WERI-Rb-1 (cell line): ENCODE data around the gene MXRA5.

Experiments used
- DNase-seq: peaks from one replicate; pipeline ENCODE4 v3.0.0-alpha.2; 2020
- H3K27ac ChIP-seq: fragments of 250-450 bp; sonication (Bioruptor Pico); 2 replicates; pipeline ENCODE4 v1.5.1; 2020; ENCODE audit warnings: mild to moderate bottlenecking, moderate library complexity
- H3K27me3 ChIP-seq: fragments of 250-450 bp; sonication (Bioruptor Pico); 2 replicates; pipeline ENCODE4 v1.5.1; 2021; ENCODE audit warnings: mild to moderate bottlenecking, low read depth, moderate library complexity; ENCODE audit not compliant: insufficient read depth, severe bottlenecking
- H3K36me3 ChIP-seq: fragments of 250-450 bp; sonication (Bioruptor Pico); 2 replicates; pipeline ENCODE4 v1.5.1; 2020; ENCODE audit warnings: mild to moderate bottlenecking, moderate library complexity
- H3K4me3 ChIP-seq: 2 replicates; pipeline ENCODE4 v1.5.1; 2011; ENCODE audit warnings: low read depth, mild to moderate bottlenecking, control low read depth, low read length
- H3K9me3 ChIP-seq: fragments of 250-450 bp; sonication (Bioruptor Pico); 2 replicates; pipeline ENCODE4 v1.5.1; 2021; ENCODE audit warnings: mild to moderate bottlenecking, moderate library complexity; ENCODE audit not compliant: severe bottlenecking
- TF ChIP-seq, protein P1 (sequence below): IDR thresholded peaks from 2 replicates; pipeline ENCODE4 v1.5.1; 2011; ENCODE audit warnings: low read depth, mild to moderate bottlenecking, control low read depth, inconsistent platforms, low read length

The MXRA5 gene

DNA sequence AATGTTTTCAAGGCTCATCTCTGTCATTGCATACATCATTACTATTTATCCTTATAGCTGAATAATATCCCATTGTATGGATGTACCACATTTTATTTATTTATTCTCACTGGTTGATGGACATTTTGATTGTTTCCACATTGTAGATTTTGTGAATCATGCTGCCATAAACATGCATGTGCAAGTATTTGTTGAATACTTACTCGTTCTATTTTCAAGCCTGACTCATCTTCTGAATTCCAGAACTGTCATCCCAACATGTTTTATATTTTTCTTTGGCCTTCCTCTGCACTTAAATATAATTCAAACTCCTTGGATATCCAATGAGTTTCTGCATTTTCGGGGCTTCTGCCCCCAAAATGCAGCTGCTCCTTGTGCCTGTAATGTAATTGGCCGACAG is 77.6 kb downstream of the MXRA5 start:
- H3K36me3 ChIP-seq = no peaks in the 10 kb centered on the region
- no peak for DNase-seq
- H3K4me3 ChIP-seq = no peak overlapping the region
- TF ChIP-seq, protein P1, sequence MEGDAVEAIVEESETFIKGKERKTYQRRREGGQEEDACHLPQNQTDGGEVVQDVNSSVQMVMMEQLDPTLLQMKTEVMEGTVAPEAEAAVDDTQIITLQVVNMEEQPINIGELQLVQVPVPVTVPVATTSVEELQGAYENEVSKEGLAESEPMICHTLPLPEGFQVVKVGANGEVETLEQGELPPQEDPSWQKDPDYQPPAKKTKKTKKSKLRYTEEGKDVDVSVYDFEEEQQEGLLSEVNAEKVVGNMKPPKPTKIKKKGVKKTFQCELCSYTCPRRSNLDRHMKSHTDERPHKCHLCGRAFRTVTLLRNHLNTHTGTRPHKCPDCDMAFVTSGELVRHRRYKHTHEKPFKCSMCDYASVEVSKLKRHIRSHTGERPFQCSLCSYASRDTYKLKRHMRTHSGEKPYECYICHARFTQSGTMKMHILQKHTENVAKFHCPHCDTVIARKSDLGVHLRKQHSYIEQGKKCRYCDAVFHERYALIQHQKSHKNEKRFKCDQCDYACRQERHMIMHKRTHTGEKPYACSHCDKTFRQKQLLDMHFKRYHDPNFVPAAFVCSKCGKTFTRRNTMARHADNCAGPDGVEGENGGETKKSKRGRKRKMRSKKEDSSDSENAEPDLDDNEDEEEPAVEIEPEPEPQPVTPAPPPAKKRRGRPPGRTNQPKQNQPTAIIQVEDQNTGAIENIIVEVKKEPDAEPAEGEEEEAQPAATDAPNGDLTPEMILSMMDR = no peak
- no peak overlapping the region for H3K27ac ChIP-seq
- no peaks in the 10 kb centered on the region for H3K9me3 ChIP-seq
- H3K27me3 ChIP-seq = peaks cover 15% of the 10 kb centered on the region

- DNase-seq = no peak
- H3K27me3 ChIP-seq = peaks cover 5% of the 10 kb centered on the region
- H3K27ac ChIP-seq = no peak overlapping the region
- H3K9me3 ChIP-seq = no peaks in the 10 kb centered on the region
- no peaks in the 10 kb centered on the region for H3K36me3 ChIP-seq
- no peak overlapping the region for H3K4me3 ChIP-seq
- TF ChIP-seq, protein P1 = no peak
Measured at GRCh38 chrX:3263681-3264126, 82.7 kb downstream of the MXRA5 start.

DNA sequence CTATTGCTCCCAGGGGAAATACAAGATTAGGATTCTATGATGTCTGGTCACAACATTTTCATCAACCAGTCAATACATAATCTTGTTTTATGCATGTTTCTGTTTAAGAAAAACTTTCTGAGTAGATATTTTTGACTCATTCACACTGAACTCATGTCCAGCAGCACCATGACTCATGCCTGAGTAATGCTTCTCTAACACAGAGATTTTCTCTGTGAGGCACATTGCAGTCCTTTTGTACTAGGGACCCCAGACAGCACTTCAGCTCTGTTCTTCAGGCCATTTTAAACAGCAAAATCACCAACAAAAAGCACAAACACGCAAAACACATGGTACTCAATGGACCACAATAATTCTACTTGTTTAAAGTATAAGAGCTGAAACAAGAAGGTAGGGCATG is 83.6 kb downstream of the MXRA5 start:
- Histone ChIP-seq H3K9me3 (no peaks in the 10 kb centered on the region), H3K27me3 (peaks cover 5% of the 10 kb centered on the region), H3K36me3 (no peaks in the 10 kb centered on the region), H3K4me3 (no peak overlapping the region), H3K27ac (no peak overlapping the region)
- TF ChIP-seq, protein P1 = no peak
- DNase-seq = no peak
